Mesothelial cell of epicardium (in vitro differentiated cells): ENCODE results near the gene TMEM156. TPM values are rescaled to one million over a fixed set of nuclear protein-coding genes. Genes with fewer than 3 reads are reported as not detected.

Source experiments
- DNase-seq, 2 experiments: peaks; one replicate each; pipeline ENCODE4 v3.0.0; 2021; ENCODE audit warnings: low spot score in 2 of 2; ENCODE audit not compliant: unreplicated experiment in 2 of 2
- H3K27ac Mint-ChIP-seq: 2 replicates; pipeline ENCODE4 v1.8.0; 2021; ENCODE audit warnings: mixed read lengths
- H3K27me3 Mint-ChIP-seq: 2 replicates; pipeline ENCODE4 v1.8.0; 2021; ENCODE audit warnings: low read depth, mixed read lengths
- H3K36me3 Mint-ChIP-seq: 2 replicates; pipeline ENCODE4 v1.8.0; 2021; ENCODE audit warnings: mixed read lengths
- H3K4me1 Mint-ChIP-seq: 2 replicates; pipeline ENCODE4 v1.8.0; 2021; ENCODE audit warnings: mixed read lengths
- H3K4me3 Mint-ChIP-seq: 2 replicates; pipeline ENCODE4 v1.8.0; 2021; ENCODE audit warnings: mild to moderate bottlenecking, moderate library complexity, mixed read lengths
- H3K9me3 Mint-ChIP-seq: 2 replicates; pipeline ENCODE4 v1.8.0; 2021; ENCODE audit warnings: mixed read lengths
- CTCF ChIP-seq: fragments of 200-600 bp; sonication (generic); IDR thresholded peaks from one replicate; pipeline ENCODE4 v1.5.0; 2021; ENCODE audit warnings: antibody characterized with exemption; ENCODE audit not compliant: unreplicated experiment
- total RNA-seq: library from RNA; stranded (reverse); gene quantifications from 3 replicates; pipeline ENCODE4 v1.2.1, GENCODE V29; 2021

The TMEM156 gene
- total RNA-seq, 1 donor from 2014 or later, result not detected

- no peak for TF ChIP-seq CTCF
- no peak overlapping the region for H3K4me3 Mint-ChIP-seq
- no peaks in the 10 kb centered on the region for H3K9me3 Mint-ChIP-seq
- peaks cover 31% of the 10 kb centered on the region for H3K36me3 Mint-ChIP-seq
- H3K27me3 Mint-ChIP-seq, result no peaks in the 10 kb centered on the region
- H3K27ac Mint-ChIP-seq, result no peak overlapping the region
- DNase-seq, result no peak
- H3K4me1 Mint-ChIP-seq, result no peaks in the 10 kb centered on the region
These were observed 103.2 kb downstream of the TMEM156 start for GRCh38 chr4:38928974-38929373.

GRCh38 chr4:38928568-38928967 lies 103.6 kb downstream of the TMEM156 start:
- H3K9me3 Mint-ChIP-seq, result no peaks in the 10 kb centered on the region
- no peak for TF ChIP-seq CTCF
- H3K36me3 Mint-ChIP-seq, result peaks cover 31% of the 10 kb centered on the region
- DNase-seq, result no peak
- H3K4me3 Mint-ChIP-seq, result no peak overlapping the region
- no peaks in the 10 kb centered on the region for H3K27me3 Mint-ChIP-seq
- H3K4me1 Mint-ChIP-seq, result no peaks in the 10 kb centered on the region
- H3K27ac Mint-ChIP-seq, result no peak overlapping the region

- H3K9me3 Mint-ChIP-seq, result no peaks in the 10 kb centered on the region
- no peak for DNase-seq
- H3K4me1 Mint-ChIP-seq, result no peaks in the 10 kb centered on the region
- no peaks in the 10 kb centered on the region for H3K27me3 Mint-ChIP-seq
- H3K36me3 Mint-ChIP-seq, result peaks cover 33% of the 10 kb centered on the region
- H3K27ac Mint-ChIP-seq, result no peak overlapping the region
- no peak overlapping the region for H3K4me3 Mint-ChIP-seq
- TF ChIP-seq CTCF, result no peak
These were observed 105.3 kb downstream of the TMEM156 start for GRCh38 chr4:38926896-38927295.

GRCh38 chr4:38925492-38926413 lies 106.5 kb downstream of the TMEM156 start:
- H3K27me3 Mint-ChIP-seq, result no peaks in the 10 kb centered on the region
- no peak for TF ChIP-seq CTCF
- no peak for DNase-seq
- H3K36me3 Mint-ChIP-seq, result peaks cover 27% of the 10 kb centered on the region
- no peak overlapping the region for H3K27ac Mint-ChIP-seq
- no peaks in the 10 kb centered on the region for H3K9me3 Mint-ChIP-seq
- no peaks in the 10 kb centered on the region for H3K4me1 Mint-ChIP-seq
- H3K4me3 Mint-ChIP-seq, result no peak overlapping the region

GRCh38 chr4:38924353-38924752 lies 107.9 kb downstream of the TMEM156 start:
- Mint-ChIP-seq H3K36me3 (peaks cover 38% of the 10 kb centered on the region), H3K4me1 (no peaks in the 10 kb centered on the region), H3K27ac (no peak overlapping the region), H3K9me3 (no peaks in the 10 kb centered on the region), H3K4me3 (no peak overlapping the region), H3K27me3 (no peaks in the 10 kb centered on the region)
- DNase-seq, result no peak
- TF ChIP-seq CTCF, result no peak
